GM19328 (cell line): ENCODE results near the gene CORO2B.

ENCODE experiments used
- ATAC-seq: cut with Tn5 transposase; IDR thresholded peaks from one replicate; pipeline ENCODE4 v1.9.1; 2021; ENCODE audit warnings: mild to moderate bottlenecking, moderate library complexity; ENCODE audit not compliant: unreplicated experiment

Gene CORO2B

DNA sequence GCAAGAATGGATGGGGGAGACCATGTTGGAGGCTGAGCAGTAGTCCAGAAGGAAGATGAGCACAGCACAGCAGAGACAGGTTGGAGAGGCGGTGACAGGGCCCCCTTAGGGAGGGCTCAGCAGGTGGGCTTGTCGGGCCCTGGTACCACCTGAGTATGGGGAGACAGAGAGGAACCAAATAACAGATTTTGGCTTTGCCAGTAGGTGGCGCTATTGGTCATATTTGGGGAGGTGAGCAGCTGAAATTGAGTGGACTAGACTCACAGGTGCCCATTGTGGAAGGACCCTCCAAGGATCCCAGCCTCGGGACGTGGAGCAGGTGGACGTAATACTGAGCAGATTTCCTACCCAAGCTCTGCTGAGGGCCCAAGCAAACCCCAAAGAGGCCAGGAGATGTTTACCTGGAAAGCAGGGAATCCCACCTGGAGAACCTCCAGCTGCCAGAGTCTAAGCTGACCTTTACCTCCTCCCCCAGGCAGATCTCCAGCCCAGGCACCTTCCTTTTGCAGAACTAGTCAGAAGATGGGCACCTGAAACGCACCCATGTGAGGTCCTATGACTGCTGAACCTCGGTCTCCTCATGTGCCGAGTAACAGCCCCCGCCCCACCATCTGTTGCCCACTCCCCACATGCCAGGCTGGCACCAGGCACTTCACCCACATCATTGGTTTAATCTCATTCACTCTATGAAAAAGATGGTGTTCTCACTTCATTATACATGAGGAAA is 24.6 kb upstream of the CORO2B start:
- no peak for ATAC-seq

DNA sequence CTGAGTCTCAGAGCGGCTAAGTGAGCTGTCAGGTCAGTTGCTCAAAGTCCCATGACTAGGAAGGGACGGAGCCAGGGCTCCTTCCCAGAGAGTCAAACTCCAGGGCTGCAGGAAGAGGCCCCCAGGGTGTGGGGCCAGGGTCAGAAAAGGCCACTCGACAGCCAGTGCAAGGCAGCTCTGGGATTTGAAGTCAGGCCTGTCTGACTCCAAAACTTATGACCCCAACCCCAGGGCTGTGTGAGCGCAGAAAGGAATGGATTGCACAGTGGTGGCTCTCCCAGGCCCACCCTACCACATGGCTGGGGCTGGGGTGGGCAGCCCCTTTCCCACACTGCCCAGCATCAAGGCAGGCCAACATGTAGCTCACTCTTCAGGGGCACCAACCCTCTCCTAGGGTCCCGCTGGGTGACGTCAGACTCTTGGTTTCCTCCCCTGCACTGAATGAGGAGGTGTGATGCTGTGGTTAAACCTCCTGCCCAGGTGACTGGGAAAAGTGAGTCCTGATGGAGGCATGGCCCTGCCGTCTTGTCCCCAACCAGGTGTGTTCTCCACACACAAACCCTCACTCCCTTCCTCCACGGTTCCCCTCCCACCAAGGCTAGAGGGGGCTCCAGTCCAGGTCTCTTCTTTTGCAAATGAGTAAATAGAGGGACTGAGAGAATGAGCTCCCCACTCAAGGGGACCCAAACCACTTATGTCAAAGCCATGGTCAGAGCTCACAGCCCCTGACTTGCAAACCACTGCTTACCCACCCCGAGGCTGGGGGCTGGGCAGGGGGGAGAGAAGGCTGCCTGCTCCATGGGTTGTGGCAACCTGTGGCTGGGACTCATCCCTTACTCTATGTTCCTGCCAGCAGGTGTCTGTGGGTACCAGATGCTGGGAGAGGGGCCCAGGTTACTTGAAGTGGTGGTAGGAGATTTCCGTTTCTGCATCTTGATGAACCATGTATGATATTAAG is 23.8 kb upstream of the CORO2B start:
- no peak for ATAC-seq

DNA sequence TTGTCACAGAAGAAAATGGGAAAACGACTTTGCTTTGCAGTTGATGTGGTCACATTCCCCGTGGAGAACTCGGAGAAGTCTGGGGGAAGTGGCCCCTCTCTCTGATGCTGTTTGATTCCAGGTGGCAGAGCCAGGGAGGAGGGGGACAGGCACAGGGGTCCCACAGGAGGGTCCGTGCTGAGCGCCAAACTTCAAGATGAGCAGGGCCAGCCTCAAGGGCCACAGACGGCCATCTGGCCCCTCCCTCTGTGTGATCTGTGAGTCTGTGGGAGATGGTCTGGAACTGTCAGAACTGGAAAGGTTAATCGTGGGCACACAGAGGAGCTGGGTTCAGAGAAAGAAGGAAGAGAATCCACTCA is 23.1 kb upstream of the CORO2B start:
- no peak for ATAC-seq

DNA sequence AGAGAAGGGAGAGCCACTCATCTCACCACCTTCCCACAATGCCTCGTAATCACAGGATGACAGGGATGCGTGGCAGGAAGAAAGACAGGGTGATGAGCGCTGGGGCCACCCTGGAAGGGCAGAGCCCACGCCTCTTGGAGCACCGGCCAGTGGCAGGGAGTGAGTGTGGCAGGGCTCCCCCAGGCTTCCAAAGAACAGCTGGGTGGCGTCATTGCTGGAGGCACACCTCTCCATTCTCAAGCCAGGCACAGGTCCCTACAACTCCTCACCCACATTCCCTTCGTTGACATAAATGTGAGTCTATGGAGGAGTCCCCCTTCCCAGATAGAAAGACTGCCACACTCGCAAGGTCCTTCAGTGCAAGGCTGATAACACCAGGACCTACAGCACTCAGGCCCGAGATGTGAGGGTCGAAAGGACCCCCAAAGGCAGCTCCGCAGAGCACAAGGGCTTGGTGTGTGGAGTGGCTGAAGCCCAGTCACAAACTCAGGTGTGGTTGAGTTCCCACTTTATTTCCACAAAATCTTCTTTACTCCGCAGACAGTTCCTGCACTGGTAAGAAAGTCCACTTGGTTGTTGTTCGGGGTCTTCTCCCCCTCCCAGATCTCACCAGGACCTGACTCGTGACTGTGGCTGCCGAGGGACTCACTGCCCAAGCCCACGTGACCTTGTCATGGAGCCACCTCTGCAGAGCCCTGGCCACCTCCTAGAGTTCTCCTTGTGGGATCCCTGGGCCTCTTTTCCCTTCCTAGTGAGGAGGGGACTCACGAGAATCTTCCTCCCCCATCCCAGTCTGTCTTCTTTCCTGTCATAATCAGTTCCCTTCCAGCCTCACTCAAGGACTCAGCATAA is 22.4 kb upstream of the CORO2B start:
- ATAC-seq = no peak

DNA sequence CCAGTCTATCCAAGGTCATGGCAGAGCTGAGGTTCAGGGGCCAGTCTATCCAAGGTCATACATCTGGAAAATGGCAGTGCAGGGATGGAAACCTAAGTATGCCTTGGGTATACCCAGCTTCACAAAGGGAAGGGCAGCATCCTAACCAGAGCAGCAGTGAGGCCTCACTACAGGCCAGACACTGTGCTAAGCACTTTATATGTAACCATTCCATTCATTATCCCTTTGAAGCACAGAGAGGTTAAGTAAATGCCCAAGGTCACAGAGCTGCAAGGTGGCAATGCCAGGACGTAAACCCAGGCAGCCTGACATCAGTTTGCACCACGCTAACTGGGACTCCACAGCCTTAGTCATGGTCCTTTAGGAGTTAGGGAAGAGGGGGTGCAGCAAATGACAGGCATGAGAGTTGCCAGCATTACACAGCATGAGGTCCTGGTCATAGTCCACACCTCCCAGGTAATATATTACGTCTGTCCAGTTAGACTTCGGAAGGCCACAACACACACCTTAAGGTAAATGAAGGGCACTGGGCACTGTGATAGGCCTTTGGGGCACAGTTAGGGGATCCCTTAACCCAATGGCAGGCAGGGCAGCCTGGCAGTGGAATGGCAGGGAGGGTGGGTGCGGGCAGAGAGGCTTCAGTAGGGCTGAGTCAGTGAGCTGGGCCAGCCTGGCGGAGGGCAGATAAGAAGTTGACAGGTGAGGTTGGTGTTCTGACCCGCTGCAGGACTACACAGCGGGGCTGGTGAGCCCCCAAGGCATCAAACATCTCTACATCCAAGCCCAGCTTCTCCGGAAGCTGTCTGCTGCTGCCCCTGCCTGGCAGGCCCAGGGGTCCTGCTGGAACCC is 21.1 kb upstream of the CORO2B start:
- ATAC-seq = no peak

DNA sequence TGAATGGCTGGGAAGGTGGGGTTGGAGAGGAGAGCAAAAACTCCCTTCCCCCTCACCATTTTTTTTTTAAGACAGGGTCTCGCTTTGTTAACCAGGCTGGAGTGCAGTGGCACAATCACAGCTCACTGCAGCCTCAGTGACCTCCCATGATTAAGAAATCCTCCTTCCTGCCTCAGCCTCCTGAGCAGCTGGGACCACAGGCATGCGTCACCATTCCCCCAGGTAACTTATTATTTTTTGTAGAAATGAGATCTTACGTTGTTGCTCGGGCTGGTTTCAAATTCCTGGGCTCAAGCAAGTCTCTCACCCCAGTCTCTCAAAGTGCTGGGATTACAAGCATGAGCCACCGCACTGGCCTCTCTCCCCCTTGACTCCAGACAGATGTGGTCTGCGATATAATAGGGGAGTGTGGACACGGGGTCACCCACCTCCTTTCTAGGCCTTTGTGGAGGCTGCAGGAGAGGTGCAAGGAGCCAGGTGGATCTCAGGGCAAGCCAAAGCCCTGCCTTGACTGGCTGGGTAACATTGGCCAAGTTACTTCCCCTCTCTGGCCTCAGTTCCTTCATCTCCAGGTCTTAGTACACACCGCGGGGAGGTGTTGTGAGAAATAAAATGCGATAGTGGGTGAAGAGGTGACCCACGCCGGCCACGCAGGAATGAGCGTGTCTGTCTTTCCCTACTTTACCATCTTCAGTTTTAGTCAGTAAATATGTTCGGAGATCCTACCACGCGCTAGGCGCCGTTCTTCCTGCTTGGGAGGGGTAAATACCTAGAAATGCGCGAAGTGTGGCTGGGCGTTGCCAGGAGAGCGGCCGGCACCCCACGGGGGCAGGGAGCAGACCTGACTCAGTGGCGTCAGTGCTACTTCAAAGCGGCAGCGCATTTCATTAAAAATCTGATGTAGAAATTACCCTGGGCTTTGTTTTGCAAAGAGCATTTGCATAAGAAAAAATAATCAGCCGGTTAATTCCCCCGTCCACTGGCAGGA is 20.2 kb upstream of the CORO2B start:
- no peak for ATAC-seq

DNA sequence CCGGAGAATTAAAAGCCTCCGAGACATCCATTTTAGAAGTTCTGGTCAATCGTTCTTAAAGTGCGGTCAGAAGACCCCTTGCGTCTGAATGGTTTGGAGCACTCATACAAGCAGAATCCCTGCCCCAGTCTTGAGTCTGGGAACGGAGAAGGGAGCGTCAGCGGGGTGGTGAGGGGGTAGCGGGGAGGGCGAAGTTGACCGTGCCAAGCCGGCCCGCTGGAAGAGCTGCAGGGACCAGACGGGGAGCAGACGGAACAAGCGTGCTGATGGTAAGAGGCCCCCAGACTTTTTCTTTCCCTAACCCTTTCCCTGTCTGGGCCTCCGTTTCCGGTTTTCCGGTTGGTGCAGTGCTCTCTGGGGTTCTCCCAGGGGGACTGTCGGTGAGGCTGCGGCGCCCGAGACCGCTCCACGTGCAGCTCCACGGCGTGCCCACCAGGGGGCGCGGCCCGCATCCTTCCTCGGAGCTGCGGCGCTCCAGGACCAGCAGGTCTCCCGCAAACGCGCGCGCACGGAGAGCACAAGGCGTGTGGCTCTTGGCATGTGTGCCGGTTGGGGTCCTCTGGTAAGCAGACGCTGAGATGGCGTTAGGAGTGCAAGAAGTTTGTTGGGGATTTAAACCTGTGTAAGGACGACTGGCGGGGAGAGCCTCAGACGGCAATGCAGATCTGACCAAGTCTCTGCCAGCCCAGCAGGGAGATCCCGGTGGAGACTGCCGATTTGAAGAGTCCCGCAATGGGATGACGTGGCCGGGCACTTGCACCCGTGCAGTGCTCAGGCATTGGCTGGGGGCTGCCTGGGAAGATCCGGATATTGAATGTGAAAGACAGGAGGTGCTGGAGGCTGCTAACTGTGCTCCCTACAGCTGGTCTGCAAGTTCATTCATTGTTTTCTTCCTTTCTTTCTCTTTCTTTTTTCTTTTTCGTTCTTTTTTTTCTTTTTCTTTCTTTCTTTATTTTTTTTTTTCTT is 19.2 kb upstream of the CORO2B start:
- peak; percentile 51 for ATAC-seq

DNA sequence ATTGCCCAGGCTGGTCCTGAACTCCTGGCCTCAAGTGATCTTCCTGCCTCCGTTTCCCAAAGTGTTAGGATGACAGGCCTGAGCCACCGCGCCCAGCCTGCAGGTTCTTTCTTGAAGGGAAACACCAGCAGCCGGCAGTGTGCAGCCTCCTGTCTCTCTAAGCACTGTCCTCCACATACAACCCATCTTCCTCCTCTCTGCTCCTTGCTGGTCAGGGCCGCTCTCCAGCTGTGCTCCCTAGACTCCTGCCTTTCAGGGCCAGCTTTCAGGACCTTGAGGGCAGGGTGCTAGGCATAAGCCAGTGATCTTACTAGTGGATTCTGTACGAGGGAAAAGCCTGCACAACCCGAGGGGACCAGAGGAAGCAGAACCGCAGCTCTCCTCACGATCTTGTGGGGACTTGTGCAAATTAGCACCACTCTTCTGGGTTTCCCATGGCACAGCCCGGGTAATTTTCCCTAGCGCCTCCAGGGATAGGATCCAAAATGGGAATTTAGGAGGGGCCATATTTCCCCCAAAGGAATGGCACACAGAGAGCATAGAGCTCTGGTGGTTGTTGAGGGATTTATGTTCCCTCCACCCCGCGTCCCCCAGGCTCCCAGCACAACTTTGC is 18.2 kb upstream of the CORO2B start:
- no peak for ATAC-seq

DNA sequence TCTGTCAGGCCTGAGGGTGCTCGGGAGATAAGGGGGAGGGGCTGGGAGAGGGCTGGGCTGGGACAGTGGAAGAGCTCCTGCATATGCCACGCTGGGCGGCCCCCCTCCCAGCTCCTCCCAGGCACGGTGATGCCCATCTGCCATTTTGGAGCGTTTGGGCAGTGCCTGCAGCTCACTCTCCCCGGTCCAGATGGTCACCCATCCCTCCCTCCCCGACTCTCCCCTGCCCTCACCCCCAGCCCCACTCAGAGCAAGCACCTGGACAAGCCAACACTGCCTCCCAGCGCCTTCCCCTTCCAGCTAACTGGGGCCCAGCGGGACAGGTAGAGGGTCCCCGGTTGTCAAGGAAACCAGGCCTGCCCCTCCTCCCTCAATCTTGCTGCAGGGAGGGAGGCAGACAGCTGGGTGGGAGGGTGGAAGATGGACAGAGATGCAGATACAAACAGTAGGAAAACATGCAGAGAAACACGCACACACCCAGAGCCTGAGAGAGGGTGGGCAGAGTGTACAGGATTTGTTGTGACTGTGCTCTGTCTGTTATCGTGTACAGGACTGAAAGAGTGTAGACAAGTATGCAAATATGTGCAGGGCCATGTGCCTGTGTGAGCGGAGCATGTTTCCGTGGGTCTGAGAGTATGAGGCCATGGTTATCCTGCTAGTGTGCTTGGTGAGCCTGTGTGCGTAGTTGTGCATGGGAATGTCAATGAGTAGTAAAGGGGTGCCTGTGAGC is 17.5 kb upstream of the CORO2B start:
- no peak for ATAC-seq

DNA sequence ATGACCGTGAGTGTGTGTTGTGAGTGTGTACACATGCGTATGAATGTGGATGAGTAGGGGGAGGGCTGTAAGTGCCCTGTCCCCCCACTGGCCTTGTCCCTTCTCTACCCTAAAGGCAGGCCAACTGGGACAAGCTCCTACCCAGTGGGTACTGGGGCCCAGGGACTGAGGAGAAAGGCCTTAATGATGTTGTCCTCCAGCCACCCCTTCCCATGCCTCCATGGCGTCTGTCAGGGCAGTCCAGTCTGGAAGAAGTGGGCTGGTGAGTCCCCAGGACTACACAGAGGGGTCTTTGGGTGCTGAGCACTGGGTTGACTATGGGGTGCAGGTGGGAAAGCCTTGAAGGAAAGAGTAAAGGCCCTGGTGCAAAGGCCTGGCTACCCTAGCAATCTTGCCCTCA is 16.9 kb upstream of the CORO2B start:
- ATAC-seq = no peak

DNA sequence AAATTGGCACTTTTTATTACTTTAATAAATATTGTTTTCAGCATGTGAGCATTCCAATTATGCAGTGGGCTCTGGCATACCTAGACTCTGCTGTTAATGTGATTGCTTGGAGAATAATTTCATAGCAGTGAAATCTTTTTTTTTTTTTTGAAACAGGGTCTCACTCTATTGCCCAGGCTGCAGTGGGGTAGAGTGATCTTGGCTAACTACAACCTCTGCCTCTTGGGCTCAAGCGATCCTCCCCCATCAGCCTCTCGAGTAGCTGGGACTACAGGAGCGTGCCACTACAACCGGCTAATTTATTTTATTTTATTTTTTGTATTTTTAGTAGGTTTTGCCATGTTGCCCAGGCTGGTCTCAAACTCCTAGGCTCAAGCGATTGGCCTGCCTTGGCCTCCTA is 14.6 kb upstream of the CORO2B start:
- ATAC-seq = no peak

DNA sequence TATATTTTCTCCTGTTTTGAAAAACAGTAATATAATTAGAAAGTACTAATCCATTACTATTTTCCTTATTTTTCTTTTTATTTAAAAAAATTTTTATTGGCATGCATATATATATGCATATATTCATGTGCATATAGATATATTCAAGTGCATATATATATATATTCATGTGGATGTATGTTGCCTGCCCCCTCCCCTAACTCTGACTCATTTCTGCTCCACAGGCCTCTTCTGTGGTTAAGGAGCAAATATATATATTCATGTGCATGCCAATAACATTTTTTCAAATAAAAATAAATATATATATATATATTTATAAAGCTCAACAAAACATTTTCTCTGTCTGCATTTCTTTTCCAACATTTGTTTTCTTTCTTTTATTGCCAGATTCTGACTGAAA is 13.6 kb upstream of the CORO2B start:
- no peak for ATAC-seq

DNA sequence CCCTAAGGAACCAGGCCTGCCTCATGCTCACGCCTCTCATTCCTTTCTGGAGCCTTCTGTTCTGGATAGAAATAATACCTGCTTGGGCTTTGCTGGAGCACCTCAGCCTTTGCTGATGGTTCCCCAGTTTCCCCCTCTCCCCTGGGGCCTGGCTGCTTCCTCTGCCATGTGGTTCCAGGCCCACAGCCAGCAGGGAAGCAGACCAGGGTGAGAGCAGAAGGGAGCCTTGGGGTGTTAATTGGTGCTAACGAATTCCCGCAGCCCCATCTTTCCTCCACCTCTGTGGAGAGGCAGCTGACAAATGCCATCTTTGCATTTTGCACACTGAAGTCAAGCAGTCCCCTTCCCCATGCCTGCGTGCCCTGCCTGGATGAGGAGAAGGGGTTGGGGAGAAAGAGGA is 13.1 kb upstream of the CORO2B start:
- ATAC-seq = no peak

DNA sequence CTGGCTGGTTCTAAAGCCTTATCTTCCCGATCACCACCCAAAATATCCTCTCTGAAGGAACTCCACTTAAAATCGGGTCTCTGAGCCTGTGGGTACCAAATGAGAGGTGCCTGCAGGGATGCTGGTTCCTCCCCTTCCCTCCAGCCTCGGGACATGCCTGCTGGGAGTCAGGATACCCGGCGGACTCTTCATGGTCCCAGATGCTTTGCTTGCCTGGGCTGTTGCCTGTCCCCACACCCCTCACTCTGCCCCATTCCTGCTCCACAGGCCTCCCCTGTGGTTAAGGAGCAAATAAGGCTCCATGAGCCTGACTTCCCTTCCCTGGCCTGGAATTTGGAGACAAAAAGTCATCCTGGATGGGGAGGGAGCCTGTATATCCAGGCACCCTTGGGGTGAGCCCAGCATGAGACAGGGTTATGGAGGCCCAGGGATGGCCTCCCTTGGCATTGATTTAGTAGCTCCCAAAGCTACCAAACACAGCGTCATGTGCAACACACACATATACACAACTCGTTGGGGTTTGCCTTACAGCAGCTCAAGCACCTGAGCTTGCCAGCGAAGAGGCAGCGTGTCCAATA is 12.3 kb upstream of the CORO2B start:
- ATAC-seq = no peak

DNA sequence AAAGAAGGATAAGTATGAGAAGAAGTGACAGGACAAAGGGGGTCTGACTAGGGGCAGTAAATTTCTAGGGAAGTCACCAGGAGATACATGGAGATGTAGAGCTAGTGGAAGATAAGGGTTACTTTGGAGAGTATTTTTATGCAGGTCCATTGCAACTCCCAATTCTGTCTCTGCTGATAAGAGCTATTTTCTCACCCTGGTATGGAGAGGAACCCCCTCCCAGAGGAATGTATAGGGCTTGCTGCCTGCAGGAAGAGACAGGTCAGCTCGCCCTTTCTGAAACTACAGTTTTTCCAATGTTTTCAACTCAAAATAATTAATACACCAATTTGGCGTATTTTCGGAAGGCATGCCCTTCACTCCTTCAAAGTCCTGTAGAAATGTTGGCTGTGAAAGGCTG is 11.4 kb upstream of the CORO2B start:
- no peak for ATAC-seq

DNA sequence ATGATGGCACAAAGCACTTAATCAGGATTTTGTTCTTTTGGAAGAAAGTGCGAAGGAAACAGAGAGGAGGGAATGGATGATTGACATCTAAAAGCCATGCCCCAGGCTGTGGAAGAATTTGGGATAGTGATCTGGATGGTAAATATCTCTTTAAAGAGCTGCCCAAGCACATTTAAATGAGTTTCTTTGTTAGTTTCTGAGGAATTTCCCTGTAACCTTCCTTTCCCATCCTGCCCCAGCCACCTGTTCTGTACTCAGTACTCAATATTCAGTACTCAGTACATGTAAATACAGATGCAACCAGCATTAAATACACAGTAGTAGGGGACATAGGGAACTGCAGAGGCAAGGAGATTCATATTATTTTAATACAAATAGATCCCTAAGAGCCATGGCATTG is 7.8 kb upstream of the CORO2B start:
- no peak for ATAC-seq

DNA sequence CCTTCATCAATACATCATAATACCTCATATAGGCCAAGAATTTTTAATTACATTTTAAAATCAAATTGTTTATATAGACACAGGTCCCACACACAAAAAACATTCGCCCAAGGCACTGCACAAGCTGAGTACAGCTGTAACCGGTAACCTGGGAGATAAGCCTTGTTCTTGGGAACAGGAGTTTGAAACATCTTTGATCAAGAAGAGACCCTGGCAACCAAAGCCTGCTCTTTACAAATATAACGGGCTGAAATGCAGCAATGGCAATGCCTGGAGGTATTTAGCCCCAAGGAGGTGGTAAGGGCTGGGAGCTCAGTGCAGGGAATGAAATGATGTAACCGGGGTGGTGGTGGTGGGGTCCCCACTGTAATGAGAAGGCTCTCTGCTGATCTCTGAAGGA is 7.2 kb upstream of the CORO2B start:
- ATAC-seq = no peak
